ENCODE results near the gene CGA.

- TF ChIP-seq CTCF (IDR thresholded peaks at IDR 0.05) (peak; percentile 34 to 38 (median 36)), POLR2A (IDR thresholded peaks at IDR 0.05; ENCODE audit: low read depth) (no peak)
Observed at GRCh38 chr6:87066449-87067333, 28.2 kb downstream of the CGA start.
